GM10266 (cell line): ENCODE data around the gene SFXN3.

Experiments used
- DNase-seq: peaks from one replicate; pipeline ENCODE4 v3.0.0; 2012; ENCODE audit errors: extremely low spot score
- TF ChIP-seq, protein P1 (sequence below): IDR thresholded peaks from 2 replicates; pipeline ENCODE4 v1.5.1; 2012; ENCODE audit warnings: mild to moderate bottlenecking, low read depth; ENCODE audit not compliant: control insufficient read depth, insufficient read depth; ENCODE audit errors: missing control alignments

Gene SFXN3

DNA sequence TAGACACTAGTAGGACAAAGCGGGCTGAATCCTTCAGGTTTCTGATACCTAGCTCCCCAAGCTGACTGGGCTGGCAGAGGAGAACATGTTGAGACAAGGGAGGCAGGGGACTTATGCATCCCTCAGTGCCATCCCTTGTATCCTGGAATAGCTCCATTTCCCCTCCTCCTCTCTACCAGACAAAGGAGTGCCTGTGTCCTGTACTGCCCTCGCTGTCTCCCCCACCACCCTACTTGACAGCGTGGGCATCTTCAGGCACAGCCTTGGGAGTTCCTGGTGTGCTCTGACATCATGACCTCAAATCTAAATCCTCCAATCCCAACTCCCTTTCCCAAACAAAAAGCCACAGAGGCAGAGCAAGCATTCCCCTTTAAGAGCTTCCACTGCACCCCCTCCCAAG lies 9.0 kb downstream of the SFXN3 start:
- TF ChIP-seq, protein P1, sequence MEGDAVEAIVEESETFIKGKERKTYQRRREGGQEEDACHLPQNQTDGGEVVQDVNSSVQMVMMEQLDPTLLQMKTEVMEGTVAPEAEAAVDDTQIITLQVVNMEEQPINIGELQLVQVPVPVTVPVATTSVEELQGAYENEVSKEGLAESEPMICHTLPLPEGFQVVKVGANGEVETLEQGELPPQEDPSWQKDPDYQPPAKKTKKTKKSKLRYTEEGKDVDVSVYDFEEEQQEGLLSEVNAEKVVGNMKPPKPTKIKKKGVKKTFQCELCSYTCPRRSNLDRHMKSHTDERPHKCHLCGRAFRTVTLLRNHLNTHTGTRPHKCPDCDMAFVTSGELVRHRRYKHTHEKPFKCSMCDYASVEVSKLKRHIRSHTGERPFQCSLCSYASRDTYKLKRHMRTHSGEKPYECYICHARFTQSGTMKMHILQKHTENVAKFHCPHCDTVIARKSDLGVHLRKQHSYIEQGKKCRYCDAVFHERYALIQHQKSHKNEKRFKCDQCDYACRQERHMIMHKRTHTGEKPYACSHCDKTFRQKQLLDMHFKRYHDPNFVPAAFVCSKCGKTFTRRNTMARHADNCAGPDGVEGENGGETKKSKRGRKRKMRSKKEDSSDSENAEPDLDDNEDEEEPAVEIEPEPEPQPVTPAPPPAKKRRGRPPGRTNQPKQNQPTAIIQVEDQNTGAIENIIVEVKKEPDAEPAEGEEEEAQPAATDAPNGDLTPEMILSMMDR = no peak
- no peak for DNase-seq

DNA sequence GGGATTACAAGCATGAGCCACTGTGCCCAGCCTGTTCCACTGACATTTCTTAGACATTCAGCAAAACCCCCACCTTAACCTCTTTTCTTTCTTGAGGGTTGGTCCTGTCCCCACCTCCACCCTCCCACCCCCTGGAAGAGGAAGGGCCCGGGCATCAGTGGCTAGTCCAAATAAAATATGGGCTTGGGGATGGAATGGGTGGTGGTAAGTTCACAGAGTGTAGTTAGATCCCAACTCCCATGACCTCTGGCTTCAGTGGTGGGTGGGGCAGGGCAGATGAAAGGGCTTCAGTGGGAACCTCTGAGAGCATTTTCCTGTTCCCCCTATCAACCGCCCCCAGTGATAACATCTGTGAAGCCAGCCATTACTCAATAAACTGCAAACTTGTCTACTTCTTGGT lies 9.8 kb downstream of the SFXN3 start:
- DNase-seq = no peak
- TF ChIP-seq, protein P1 = no peak

DNA sequence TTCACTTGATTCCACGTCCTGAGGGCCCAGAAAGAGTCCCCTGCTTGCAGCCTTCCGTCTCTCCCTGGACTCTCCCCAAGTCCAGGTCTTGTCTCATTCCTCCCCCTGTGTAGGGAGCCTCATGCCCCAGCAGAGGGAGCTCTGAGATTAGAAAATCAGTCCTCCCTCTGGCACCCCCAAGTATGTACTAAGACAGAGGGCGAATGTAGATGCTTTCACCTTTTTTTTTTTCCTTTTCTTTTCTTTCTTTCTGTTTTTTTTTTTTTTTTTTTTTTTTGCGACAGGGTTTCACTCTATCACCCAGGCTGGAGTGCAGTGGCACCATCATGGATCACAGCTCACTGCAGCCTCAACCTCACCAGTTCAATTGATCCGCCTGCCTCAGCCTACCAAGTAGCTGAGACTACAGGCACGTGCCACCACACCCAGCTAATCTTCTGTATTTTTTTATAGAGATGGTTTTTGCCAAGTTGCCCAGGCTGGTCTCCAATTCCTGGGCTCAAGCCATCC lies 10.3 kb downstream of the SFXN3 start:
- TF ChIP-seq, protein P1 = peak; percentile 94
- DNase-seq = peak; percentile 87

DNA sequence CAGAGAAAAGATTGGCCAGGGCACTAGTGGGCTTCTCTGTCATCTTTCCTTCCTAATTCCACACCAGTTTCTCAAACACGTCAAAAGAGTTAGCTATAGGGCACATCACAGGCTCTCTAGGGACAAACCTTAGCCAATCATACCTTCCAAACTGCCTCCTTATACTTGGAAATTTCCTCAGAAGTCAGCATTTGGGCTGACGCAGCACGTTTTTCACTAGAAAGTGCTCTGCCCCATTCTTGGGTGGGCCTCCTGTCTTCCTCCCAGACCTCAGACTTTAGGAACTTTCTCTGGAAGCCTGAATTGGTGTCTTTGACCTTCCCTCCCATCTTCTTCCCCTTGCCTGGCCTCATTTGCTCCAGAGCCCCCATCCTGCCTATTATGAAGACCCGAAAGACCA lies 11.1 kb downstream of the SFXN3 start:
- no peak for DNase-seq
- TF ChIP-seq, protein P1 = no peak

DNA sequence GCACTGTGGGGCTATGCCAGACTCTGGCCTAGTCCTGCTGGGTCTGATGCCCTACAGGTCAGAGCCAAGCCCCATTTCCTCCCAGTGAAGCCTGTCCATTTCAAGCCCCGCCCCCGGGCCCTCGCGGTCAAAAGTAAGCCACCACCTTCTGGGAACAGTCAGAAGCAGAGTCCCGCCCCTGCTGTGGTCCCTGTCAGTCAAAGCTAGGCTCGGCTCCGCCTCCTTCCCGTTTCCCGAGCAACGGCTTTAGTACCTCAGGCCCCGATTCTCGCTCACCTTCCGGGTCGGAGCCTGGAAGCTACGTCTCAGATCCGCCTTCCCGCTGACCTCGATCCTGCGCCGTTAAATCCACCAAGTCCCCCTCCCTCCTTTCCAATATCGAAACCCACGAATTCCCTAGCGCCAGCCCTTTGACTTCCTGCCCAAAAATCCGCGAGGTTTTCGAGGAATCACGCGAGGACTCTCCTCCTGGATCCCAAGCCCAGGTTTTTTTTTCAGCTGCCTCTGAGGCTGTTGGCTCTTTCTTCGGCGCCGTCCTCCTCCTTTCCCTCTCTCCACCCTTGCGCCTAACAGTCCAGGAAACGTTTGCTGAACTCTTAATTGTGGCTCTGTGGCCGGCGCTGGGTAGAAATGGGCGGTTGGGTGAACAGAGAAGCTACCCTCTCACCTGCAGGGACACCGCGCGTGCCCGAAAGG lies 11.8 kb downstream of the SFXN3 start:
- DNase-seq = peak; percentile 96
- TF ChIP-seq, protein P1 = no peak

DNA sequence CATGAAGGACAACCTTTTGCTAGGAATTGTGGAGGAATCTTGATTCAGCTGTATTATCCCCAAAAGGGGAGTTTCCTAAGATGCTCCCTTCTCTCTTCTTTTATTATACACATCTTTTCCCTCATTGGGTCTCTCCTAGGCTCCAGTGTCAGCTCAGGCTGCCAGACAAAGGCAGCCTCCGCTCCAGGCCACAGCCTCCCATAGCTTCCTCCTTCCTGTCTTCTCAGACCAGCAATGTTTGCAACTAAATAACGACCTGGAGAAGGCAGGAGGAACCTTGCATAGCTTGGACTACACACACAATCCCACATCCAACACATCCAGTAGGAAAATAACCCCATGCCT lies 12.3 kb downstream of the SFXN3 start:
- TF ChIP-seq, protein P1 = no peak
- DNase-seq = no peak

DNA sequence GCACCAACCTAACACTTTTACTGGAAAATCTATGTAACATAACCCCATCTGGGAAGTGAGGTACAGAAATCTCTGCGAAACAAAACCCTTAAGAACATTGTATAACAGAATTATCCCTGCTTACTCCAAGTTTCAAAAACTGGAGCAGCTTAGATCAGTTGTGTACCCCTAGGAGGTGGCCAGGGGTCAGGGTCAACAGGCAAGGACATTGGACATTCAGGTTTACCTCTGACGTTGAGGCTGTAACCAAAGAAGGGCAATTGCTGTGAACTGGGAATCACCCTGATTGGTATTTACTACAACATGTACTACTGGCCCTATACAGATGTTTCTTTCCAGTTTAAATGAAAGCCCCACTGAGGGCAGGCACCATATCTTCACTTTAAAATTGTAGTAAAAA lies 13.1 kb downstream of the SFXN3 start:
- TF ChIP-seq, protein P1 = no peak
- DNase-seq = no peak
